Fibroblast of skin of right biceps (primary cell): ENCODE results near the gene TBL1X.
"Not testable (repeated sequence)": the region's sequence is repeated elsewhere in the genome, so short reads cannot be mapped to it uniquely, and the experiment has no call there.

Source experiments
- DNase-seq: peaks from one replicate; pipeline ENCODE4 v3.0.0-alpha.2; 2013

Gene TBL1X

GRCh38 chrX:9500584-9500983, 35.7 kb downstream of the TBL1X start:
- no peak for DNase-seq

DNA sequence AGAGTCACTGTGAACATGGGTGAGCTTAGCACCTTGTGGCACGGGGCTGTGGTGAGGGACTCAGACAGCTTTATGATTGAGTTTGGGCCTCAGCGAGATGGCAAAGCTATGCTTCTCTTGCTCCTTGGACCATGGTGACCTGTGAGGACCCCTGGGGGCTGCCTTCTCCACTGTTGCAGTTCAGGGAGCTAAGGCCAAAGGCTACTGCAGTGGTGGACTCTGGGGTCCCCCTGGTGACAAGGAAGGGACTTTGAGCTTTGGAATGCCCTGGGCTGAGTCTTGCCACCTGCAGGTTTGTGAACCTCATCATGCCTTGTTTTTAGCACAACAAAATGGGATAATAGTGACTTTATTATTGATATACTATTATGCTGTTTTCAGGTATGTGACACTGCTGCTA, 36.5 kb downstream of the TBL1X start:
- DNase-seq, result no peak

- no peak for DNase-seq
Observed at GRCh38 chrX:9503261-9503660, 38.4 kb downstream of the TBL1X start.

DNA sequence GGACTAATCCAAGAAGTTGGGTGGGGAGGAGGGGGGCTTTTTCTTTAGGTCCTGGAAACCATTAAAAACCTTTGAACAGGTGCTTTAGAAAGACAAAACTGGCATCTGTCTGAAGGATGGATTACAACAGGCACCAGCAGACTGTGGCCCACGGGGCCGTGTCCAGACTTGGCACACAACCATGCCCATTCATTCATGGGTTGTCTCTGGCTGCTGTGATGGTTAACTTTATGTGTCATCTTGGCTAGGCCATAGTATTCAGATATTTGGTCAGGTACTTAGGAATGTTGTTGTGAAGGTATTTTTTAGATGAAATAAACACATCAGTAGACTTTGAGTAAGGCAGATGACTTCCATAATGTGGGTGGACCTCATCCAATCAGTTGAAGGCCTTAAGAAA, 45.5 kb downstream of the TBL1X start:
- DNase-seq, result no peak

DNA sequence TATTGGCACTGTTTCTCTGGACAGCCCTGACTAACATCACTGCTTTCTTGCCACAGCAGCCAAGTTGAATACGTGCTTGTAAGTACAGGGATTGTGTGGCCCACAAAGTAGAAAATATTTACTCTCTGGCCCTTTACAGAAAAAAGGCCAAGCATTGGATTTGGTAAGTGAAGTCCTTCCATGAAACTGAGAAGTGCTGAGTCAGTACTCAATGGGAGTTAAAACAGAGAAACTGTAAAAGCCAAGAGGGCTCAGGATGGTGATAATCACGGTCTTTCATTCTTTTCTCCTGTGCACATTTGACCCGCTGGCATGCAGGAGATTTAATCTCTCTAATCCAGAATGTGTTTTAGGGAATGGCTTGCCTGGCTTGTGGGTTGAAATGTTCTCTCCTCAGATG, 46.1 kb downstream of the TBL1X start:
- no peak for DNase-seq

DNA sequence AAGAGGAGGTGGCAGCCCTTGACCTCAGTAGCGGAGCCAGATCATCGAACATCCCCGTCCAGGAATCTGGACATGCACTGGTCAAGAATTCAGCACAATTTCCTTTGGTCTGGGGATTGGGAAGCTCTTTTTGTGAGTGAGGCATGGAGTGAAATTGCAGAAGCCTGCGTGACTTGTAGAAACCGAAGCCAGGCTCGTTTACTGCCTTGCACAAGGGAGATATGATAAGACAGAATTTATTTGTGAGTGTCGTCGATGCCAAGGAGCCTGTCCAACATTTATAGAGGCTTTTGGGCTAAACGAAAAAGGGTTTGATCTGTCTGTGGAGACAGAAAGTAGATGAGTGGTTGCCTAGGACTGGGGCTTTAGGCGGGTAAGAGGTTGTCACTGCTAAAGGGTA, 50.6 kb downstream of the TBL1X start:
- DNase-seq, result no peak

DNA sequence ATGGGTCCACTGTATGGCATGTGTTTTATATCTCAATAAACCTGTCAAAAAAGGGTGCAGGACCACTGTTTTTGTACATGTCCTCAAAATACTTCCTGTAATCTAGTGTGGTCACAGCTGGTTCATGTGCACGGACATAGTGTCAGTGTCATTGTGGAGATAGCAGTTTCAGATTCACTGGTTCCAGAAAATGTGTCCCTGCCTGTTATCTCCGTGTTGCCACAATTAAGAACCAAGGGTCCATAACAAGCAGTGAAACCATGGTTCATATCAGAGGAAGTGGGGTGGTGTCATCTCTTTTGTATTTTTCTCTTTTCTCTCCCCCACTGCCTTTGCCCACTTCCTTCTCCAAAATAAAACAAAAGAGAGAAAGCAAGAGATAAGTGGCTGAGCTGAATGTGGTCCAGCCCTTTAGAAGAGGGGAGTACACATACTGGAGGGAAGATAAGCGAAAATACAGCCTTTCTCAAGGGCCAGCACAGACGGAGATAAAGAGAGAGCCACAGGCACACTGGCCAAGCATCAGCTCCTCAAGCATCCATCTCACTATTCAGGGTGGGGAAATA, 51.2 kb downstream of the TBL1X start:
- DNase-seq, result no peak

DNA sequence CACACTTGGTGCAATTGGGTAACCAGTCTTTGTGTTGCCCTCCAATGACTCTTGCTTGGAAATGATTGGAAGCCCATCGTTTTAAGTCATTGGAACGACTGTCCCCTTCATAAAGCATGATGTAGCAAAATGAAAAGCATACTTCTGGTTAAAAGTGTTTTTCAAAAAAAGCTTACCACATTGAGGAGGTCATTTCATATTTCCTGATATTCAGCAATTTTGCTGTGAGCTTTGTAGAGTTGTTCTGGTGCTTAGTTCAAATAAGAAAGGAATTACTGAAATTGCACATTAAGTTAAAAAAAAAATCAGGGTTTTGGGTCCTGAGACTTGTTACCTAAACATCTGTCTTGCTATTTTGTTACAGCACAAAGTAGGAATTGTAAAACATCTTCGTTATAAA, 51.8 kb downstream of the TBL1X start:
- DNase-seq, result no peak

- DNase-seq, result no peak
Observed at GRCh38 chrX:9518051-9518450, 53.2 kb downstream of the TBL1X start.

GRCh38 chrX:9518889-9519288, 54.0 kb downstream of the TBL1X start:
- no peak for DNase-seq

DNA sequence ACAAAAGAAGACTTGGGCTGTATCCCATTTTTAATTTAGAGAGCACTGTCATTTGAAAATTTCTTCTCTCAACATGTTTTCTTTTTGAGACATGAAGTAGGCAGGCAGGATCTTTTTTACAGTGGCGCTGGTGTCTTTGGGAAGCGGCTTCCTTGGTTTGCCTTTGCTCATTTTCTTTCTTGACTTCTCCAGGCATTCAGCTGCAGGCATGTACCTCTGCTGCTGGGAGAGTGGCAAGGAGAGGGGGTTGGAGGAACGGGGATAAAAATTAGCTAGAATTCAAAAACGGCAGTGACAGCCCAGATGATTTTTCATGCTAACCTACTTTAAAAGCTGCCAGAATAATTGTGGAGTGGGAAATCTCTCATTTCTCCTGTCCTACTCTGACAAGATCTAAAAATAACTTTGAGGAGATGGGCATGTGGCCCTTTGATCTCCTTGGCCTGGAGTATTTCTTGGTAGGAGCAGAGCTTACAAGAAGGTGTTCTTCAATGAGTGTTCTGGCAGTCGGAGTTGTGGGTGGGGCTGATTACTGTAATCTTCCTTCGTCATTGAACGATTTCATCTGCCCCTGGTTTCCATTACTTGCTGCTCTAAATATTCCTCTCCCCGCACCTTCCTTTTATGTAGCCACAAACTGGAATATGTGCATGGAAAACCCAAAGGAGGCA, 54.8 kb downstream of the TBL1X start:
- peak; percentile 40 for DNase-seq

- no peak for DNase-seq
Observed at GRCh38 chrX:9520217-9520590, 55.3 kb downstream of the TBL1X start.

DNA sequence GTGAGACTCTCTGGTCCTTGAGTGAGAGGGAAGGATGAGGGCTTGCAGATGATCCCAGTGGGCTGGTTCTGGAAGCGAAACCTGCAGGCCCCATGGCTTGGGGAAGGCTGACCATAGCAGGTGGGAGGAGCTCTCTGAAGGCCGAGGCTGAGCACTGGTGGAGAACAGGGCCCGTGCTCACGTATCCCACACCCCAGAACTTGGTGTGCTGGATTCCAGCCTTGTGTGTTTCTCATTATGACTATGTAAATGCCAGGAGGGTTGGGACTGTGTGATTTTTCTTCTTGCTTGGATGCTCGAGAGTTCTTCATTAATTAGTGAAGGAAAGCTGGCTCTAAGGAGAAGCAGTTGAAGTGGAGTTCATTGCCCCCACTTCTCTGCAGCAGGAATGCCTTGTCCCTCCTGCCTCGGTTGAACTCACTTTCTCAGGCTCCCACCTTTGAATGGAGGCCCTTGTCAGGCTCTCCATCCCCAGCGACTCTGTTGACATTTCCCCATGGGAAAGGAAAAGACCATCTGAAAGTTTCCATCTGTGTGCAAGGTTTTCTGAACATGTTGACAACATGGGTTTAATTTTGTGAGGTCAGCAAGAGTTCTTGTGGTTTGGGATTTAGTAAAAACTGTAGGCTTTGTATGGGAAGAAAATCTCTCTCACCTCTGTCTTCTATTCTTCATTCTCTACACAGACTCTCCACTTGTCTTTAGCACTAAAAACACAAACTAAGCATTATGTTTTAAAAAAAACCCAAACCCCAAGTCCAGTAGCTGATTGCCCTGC, 57.7 kb downstream of the TBL1X start:
- peak; percentile 17 for DNase-seq

GRCh38 chrX:9525511-9526248, 60.8 kb downstream of the TBL1X start:
- DNase-seq, result peak; percentile 18

GRCh38 chrX:9526965-9527364, 62.1 kb downstream of the TBL1X start:
- no peak for DNase-seq

- DNase-seq, result no peak
Observed at GRCh38 chrX:9528498-9528897, 63.6 kb downstream of the TBL1X start.

DNA sequence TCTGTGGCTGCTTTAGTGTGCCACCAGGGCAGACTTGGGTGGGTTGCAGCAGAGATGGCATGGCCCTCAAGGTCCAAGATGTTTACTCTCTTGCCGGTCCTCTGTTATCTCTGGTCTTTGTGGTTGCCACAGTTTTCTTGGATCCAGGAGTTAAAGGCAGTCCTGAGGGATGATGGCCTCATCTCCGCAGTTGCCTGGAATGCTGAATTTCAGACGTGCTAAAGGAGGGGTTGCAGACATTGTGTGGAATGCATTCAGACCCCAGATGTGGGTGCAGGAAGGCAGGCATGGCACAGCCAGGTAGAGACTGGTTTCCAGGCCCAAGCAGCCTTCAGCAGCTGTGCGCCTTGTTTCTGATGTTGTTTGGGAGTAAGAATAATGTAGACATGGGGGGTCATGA, 64.4 kb downstream of the TBL1X start:
- DNase-seq, result no peak

DNA sequence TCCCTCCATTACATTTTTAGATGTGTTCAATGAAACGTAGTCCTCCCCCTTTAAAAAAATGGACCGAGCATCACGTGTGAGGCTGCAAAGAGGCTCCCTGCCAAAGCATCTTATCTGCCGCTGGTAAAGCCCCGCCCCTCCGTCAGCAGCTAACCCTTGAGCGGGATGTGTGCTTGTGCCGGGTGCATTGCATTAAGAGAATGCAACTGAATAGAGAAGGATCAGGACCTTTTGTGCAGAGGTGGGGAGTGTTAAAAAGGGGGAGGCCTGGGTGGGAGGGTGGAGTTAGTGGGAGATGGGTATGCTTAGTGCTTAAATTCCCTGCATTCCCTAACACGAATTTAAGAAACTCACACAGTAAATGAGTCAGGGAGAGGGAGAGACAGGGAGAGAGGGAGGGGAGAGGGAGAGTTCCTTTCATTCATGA, 66.0 kb downstream of the TBL1X start:
- peak; percentile 90 for DNase-seq

DNA sequence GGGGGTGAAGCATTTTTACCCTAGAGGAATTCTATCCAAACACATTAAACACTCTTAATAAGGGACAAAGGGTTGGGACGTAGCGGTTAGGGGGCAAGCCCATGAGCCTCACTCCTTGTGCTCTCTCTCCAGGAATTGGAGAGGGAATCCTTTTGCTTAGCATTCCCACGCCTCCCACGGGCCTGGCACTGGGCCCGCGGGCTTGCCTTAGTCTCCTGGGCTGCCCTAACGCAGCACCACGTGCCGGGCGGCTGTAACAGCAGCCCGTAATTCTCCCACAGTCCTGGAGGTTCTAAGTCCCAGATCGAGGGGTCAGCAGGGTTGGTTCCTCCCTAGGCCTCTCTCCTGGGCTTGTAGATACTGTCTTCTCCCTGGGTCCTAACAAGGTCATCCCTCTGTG, 67.5 kb downstream of the TBL1X start:
- DNase-seq, result peak; percentile 21

DNA sequence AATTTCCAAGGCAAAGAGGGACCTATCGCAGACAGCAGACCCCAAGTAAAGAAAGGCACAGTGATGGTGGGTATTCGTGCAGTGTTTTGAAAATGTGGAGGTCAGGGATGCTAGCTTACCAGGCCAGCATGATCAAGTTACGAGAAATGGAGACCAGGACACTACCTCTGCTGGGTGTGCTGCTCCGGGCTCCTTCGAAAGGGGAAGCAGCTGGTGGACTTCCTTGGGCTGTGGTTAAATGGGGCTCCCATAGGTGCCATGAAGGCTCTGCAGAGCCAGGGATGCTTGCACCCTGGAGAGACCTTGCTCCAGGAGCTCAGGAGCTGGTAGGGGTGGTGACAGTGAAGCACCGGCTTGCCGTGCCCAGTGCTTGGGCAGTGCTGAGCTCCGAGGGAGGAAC, 68.8 kb downstream of the TBL1X start:
- no peak for DNase-seq

DNA sequence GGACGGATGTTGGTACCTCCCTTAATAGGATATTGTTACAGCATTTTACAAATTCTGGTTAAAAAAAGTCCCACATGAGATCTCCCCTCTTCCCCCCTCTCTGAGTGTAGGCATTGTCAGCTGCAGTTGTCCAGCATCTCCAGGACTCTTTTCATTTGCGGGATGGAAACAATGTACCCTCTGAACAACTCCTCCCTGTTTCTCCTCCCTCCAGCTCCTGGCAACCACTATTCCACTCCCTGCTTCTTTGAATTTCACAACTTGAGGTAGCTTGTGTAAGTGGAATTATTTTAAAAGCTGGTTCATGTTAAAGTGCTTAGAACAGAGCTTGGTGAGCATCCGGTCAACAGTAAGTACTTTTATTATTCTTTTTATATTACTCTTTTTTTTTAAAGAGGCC, 69.8 kb downstream of the TBL1X start:
- DNase-seq, result no peak

DNA sequence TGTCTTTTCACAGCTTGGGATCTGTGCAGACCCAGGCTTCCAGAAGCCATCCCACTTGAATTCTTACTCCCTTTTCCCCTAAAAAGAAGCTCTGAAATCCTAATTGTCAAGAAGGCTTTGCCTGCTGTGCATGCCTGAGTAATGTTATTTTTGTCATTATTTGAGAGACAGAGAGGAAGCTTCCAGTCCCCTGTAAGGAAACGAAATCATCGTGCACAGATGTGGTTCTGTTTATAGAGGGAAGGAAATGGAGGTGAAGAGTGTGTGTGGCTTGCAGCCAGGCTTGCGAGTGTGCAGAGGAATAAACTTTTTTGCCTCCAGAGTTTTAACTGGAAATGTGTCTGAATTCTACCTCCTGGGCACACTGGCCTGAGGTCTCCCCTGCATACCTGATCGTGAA, 70.2 kb downstream of the TBL1X start:
- no peak for DNase-seq

- not testable (repeated sequence) for DNase-seq
Observed at GRCh38 chrX:9536156-9536555, 71.3 kb downstream of the TBL1X start.

- no peak for DNase-seq
Observed at GRCh38 chrX:9537781-9538180, 72.9 kb downstream of the TBL1X start.
